GM23338 (cell line): Measurements from ENCODE around the gene ACAD8.

Experiments used
- CREB1 ChIP-seq: fragments of 250-450 bp; sonication (Bioruptor Pico); IDR thresholded peaks from 2 replicates; pipeline ENCODE4 v1.5.0; 2020; ENCODE audit warnings: low read depth, mild to moderate bottlenecking, moderate library complexity
- EZH2 ChIP-seq: fragments of 200-600 bp; sonication (generic); IDR thresholded peaks from one replicate; pipeline ENCODE4 v1.8.0; 2017; ENCODE audit warnings: antibody characterized with exemption, mild to moderate bottlenecking, low read depth; ENCODE audit not compliant: unreplicated experiment
- EZH2phosphoT487 ChIP-seq: fragments of 200-600 bp; sonication (generic); IDR thresholded peaks from one replicate; pipeline ENCODE4 v1.8.1; 2018; ENCODE audit warnings: antibody characterized with exemption; ENCODE audit not compliant: unreplicated experiment
- JUNB ChIP-seq: IDR thresholded peaks from one replicate; pipeline ENCODE4 v1.6.1; 2016; ENCODE audit warnings: antibody characterized with exemption; ENCODE audit not compliant: unreplicated experiment
- POLR2AphosphoS5 ChIP-seq: IDR thresholded peaks from 2 replicates; pipeline ENCODE4 v1.6.1; 2016; ENCODE audit warnings: antibody characterized with exemption, low read depth
- STAT1 ChIP-seq: IDR thresholded peaks from one replicate; pipeline ENCODE4 v1.6.1; 2016; ENCODE audit warnings: antibody characterized with exemption; ENCODE audit not compliant: unreplicated experiment
- ZNF114 ChIP-seq: fragments of 250-450 bp; sonication (Bioruptor Pico); IDR thresholded peaks from 2 replicates; pipeline ENCODE4 v1.5.0; 2020; ENCODE audit warnings: mild to moderate bottlenecking, moderate library complexity
- ZNF331 ChIP-seq: fragments of 250-450 bp; sonication (Bioruptor Pico); IDR thresholded peaks from 2 replicates; pipeline ENCODE4 v1.5.0; 2020; ENCODE audit warnings: low read depth, mild to moderate bottlenecking, moderate library complexity
- TF ChIP-seq, protein P1 (sequence below), 2 experiments: fragments of 200-600 bp in 1 of 2; sonication (generic) in 1 of 2; conservative IDR thresholded peaks; 2 replicates each; pipeline versions ENCODE4 v1.5.1 to v1.6.1; 2016 to 2017; ENCODE audit warnings: antibody characterized with exemption in 2 of 2, low read depth in 2 of 2, mild to moderate bottlenecking in 2 of 2, moderate library complexity in 1 of 2
- TF ChIP-seq, protein P2 (sequence below): IDR thresholded peaks from one replicate; pipeline ENCODE4 v1.6.1; 2018; ENCODE audit warnings: antibody characterized with exemption; ENCODE audit not compliant: unreplicated experiment
- TF ChIP-seq, protein P3 (sequence below): IDR thresholded peaks from 2 replicates; pipeline ENCODE4 v1.6.1; 2016; ENCODE audit warnings: antibody characterized with exemption

DNA sequence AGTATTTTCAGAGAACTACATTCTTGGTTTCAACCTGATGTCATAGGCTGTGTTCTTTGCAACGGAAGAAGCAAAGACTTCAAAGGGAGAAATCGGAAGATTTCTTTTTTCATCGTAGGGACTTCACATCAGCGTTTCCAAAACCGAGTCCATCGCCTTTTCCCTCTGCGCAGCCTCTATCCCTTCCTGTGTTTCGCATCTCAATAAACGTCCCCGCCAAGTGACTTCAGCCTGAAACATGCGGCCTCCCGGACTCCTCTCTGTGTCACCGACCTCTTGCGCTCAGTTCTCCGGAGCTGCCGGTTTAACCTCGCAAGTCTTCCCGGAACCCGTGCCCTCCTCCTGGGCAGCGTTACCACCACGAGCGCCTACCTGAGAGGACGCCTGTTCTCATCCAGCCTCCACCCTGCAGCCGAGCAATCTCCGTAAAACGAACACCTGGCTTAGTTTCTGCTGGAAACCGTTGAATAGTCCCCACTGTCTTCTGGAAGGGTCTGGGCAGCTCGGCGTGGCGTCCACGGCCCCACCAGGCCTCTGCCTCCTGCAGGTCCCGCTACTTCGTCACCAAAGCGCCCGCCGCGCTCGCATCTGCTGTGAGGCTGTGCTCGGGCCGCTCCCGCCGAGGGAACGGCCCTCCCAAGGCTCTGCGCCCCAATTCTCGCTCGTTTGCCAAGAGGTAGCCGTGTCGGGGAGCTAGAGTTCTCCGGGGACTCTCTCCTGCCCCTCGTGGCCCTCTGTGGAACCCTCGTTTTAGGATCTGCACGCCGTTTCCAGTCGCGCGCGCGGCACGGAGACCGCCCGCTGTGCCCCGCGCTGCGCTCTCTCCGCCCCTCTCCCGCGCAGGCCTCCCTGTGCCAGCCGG lies 22.4 kb downstream of the ACAD8 start, which contains the start of gene GLB1L3:
- TF ChIP-seq, protein P1, sequence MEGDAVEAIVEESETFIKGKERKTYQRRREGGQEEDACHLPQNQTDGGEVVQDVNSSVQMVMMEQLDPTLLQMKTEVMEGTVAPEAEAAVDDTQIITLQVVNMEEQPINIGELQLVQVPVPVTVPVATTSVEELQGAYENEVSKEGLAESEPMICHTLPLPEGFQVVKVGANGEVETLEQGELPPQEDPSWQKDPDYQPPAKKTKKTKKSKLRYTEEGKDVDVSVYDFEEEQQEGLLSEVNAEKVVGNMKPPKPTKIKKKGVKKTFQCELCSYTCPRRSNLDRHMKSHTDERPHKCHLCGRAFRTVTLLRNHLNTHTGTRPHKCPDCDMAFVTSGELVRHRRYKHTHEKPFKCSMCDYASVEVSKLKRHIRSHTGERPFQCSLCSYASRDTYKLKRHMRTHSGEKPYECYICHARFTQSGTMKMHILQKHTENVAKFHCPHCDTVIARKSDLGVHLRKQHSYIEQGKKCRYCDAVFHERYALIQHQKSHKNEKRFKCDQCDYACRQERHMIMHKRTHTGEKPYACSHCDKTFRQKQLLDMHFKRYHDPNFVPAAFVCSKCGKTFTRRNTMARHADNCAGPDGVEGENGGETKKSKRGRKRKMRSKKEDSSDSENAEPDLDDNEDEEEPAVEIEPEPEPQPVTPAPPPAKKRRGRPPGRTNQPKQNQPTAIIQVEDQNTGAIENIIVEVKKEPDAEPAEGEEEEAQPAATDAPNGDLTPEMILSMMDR (conservative IDR thresholded peaks at IDR 0.05; ENCODE audit: low read depth in 2 of 2), result peak; percentile 32 to 37
- no peak for TF ChIP-seq POLR2AphosphoS5
- TF ChIP-seq, protein P2, sequence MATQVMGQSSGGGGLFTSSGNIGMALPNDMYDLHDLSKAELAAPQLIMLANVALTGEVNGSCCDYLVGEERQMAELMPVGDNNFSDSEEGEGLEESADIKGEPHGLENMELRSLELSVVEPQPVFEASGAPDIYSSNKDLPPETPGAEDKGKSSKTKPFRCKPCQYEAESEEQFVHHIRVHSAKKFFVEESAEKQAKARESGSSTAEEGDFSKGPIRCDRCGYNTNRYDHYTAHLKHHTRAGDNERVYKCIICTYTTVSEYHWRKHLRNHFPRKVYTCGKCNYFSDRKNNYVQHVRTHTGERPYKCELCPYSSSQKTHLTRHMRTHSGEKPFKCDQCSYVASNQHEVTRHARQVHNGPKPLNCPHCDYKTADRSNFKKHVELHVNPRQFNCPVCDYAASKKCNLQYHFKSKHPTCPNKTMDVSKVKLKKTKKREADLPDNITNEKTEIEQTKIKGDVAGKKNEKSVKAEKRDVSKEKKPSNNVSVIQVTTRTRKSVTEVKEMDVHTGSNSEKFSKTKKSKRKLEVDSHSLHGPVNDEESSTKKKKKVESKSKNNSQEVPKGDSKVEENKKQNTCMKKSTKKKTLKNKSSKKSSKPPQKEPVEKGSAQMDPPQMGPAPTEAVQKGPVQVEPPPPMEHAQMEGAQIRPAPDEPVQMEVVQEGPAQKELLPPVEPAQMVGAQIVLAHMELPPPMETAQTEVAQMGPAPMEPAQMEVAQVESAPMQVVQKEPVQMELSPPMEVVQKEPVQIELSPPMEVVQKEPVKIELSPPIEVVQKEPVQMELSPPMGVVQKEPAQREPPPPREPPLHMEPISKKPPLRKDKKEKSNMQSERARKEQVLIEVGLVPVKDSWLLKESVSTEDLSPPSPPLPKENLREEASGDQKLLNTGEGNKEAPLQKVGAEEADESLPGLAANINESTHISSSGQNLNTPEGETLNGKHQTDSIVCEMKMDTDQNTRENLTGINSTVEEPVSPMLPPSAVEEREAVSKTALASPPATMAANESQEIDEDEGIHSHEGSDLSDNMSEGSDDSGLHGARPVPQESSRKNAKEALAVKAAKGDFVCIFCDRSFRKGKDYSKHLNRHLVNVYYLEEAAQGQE, result no peak
- TF ChIP-seq JUNB, result no peak
- no peak for TF ChIP-seq EZH2
- TF ChIP-seq, protein P3, sequence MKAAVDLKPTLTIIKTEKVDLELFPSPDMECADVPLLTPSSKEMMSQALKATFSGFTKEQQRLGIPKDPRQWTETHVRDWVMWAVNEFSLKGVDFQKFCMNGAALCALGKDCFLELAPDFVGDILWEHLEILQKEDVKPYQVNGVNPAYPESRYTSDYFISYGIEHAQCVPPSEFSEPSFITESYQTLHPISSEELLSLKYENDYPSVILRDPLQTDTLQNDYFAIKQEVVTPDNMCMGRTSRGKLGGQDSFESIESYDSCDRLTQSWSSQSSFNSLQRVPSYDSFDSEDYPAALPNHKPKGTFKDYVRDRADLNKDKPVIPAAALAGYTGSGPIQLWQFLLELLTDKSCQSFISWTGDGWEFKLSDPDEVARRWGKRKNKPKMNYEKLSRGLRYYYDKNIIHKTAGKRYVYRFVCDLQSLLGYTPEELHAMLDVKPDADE, result no peak
- TF ChIP-seq ZNF114 (CRISPR knock-in tag), result no peak
- TF ChIP-seq STAT1, result no peak
- TF ChIP-seq ZNF331, result no peak
- TF ChIP-seq EZH2phosphoT487, result no peak
- no peak; the same call in 1 of the 2 replicates for TF ChIP-seq CREB1 (CRISPR knock-in tag)
